GM19452 (cell line): ENCODE measurements around the gene ZFP37.
"Not testable (repeated sequence)": the region's sequence is repeated elsewhere in the genome, so short reads cannot be mapped to it uniquely, and the experiment has no call there.

Experiments
- ATAC-seq: cut with Tn5 transposase; IDR thresholded peaks from one replicate; pipeline ENCODE4 v1.9.1; 2021; ENCODE audit not compliant: unreplicated experiment

The ZFP37 gene

DNA sequence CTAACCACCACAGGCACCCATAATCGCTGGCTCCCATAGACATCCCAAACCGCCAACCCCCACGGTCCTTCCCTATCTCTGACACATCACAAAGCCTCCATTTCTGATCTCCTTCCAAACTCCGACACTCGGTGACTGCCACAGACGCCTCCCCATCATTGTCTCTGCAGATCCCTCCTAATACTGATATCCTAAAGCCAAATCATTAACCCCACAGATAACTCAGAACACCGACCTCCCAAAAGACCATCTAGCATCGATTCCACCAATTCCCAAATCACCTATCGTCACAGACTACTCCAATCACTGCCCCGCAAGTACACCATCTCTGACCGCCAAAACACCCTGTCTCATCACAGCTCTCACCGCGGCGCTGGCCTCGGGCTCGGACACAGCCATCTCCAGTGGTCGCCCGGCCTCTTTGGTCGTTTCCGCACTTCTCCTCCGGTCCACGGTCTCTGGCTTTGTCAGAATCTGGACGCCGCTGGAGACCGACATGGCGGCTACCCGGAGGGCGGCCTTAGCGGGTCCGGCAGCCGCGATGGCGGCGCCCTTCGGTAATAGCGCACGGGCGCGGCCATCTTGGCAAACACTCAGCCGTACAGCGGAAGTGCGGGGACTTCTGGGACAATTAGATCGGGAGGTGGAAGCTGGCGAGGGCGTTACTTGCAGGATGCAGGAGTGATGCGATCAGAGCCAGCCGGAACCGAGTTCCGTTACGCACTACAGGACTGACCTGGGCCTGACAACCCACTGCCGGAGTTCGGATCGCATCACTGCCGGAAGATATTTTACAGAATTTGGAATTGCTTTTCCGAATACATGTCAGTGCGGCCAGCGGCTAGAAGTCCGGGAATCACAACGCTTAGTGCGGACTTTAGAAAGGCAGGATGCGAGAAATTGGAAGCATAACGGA lies at the start of gene ZFP37:
ZFP37 (minus strand) TSS at position 534 of the 916 bp plus-strand sequence; CDS start at position 498, 36 bp downstream.
- peak; percentile 99 for ATAC-seq

- not testable (repeated sequence) for ATAC-seq
Measured at GRCh38 chr9:113105345-113105744, 48.8 kb upstream of the ZFP37 start.

GRCh38 chr9:113095561-113095960 lies 39.0 kb upstream of the ZFP37 start:
- ATAC-seq: no peak

GRCh38 chr9:113089924-113090323 lies 33.4 kb upstream of the ZFP37 start:
- not testable (repeated sequence) for ATAC-seq

- not testable (repeated sequence) for ATAC-seq
Measured at GRCh38 chr9:113089143-113089505, 32.6 kb upstream of the ZFP37 start.

- ATAC-seq: not testable (repeated sequence)
Measured at GRCh38 chr9:113088456-113089142, 32.1 kb upstream of the ZFP37 start.

DNA sequence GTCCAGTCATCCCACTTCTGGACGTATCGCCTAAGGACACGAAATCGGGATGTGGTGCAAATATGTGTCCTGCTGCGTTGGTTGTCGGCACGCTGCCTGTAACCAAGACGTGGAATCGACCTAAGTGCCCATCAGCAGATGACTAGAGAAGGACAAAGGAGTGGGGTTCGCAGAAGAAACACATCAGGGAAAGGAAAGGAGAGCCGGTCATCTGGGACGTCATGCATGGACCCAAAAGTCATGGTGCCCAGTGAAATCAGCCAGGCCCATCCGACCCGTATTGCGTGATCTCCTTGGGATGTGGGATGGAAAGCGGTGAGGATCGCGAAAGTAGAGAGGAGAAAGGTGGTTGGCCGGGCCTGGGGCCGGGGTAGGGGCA lies 6.4 kb upstream of the ZFP37 start:
- ATAC-seq: not testable (repeated sequence)

GRCh38 chr9:113062256-113062931 lies 5.9 kb upstream of the ZFP37 start:
- ATAC-seq: not testable (repeated sequence)

GRCh38 chr9:113061072-113061850 lies 4.7 kb upstream of the ZFP37 start:
- not testable (repeated sequence) for ATAC-seq

- ATAC-seq: not testable (repeated sequence)
Measured at GRCh38 chr9:113059581-113060284, 3.2 kb upstream of the ZFP37 start.

DNA sequence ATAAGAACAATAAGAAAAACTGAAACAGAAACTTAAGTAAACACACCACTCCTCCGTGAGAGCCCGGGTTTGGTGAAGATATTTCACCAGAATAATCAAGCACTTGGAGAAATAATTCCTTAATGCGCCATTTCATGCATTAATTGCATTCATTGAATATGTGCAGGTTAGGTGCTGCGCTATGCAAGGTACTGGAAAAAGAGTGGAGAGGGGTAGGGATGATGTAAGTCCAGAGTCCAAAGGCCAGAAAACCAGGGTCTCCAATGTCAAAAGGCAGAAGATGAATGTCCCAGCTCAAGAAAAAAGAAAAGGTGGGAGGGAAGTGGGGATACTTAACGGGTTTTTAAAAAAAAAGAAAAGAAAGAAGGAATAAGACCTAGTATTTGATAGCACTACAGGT lies 669 bp upstream of the ZFP37 start:
- ATAC-seq: no peak

DNA sequence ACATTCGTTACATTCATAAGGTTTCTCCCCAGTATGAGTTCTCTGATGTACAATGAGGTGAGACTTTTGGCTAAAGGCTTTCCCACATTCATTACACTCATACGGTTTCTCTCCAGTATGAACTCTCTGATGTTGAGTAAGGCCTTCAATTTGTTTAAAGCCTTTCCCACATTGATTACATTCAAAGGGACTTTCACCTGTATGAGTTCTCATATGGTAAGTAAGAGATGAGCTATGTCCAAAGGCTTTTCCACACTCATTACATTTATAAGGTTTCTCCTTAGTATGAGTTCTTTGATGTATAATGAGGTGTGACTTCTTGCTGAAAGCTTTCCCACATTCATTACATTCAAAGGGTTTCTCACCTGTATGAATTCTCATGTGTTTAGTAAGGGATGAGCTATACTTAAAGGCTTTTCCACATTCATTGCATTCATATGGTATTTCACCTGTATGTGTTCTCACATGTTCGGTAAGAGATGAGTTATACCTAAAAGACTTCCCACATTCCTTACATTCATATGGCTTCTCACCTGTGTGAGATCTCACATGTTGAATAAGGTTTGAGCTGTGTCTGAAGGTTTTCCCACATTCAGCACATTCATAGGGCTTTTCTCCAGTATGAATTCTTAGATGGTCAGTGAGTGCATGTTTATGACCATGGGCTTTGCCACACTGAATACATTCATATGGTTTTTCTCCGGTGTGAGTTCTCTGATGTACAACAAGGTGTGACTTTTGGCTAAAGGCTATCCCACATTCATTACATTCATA lies 13.5 kb downstream of the ZFP37 start:
- ATAC-seq: no peak

- ATAC-seq: no peak
Measured at GRCh38 chr9:113026200-113026599, 30.3 kb downstream of the ZFP37 start.

- ATAC-seq: no peak
Measured at GRCh38 chr9:113018247-113018646, 38.3 kb downstream of the ZFP37 start.

- ATAC-seq: no peak
Measured at GRCh38 chr9:113012492-113012891, 44.0 kb downstream of the ZFP37 start.

DNA sequence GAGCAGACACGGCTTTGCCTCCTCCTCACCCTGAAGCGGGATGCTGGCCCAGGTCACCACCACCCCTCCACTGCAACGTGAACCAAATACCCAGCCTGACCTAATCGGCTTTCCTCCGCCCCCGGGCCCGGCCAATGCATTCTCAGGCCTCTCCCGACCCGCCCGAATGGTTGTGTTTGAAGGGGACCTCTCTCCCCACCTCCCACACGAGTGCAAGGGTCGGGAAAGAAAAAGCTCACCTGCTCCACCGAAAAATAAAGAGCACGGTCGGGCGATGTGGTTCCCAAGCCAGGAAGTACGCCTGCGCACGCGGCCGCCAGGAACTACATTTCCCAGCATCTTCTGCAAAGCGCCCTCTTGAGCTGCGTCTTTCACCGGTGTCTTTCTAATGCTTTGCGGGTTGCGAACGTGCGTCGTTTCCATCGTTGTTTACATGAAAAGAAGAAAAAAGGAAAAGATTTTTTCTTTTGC lies 44.6 kb downstream of the ZFP37 start, which contains the start of gene ZNF883:
ZNF883 (minus strand) TSS at position 282 of the 471 bp plus-strand sequence.
- ATAC-seq: no peak

GRCh38 chr9:113005777-113006176 lies 50.7 kb downstream of the ZFP37 start:
- ATAC-seq: no peak

DNA sequence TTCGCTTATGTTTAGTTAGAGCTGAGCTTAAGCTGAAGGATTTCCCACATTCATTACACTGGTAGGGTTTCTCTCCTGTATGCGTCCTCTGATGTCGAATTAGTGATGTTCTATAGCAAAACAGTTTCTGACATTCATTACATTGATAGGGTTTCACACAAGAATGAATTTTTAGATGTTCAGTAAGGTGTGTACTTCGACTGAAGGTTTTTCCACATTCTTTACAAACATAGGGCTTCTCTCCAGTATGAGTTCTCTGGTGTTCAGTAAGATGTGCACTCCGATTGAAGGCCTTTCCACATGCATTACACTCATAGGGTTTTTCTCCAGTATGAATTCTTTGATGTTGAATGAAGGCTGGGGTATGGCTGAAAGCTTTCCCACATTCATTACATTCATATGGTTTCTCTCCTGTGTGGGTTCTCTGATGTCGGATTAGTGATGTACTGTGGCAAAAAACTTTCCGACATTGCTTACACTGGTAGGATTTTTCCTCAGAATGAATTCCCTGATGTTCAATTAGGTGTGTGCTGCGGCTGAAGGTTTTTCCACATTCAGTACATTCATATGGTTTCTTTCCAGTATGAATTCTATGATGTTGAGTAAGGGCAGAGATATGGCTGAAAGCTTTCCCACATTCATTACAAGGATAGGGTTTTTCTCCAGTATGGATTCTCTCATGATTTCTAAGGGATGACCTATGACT lies 59.1 kb downstream of the ZFP37 start:
- no peak for ATAC-seq
